Fibroblast of pulmonary artery (primary cell): Measurements from ENCODE around the gene SERPINB10.

ENCODE experiments used
- DNase-seq: peaks from one replicate; pipeline ENCODE4 v3.0.0-alpha.2; 2010; ENCODE audit warnings: low read depth
- H3K4me3 ChIP-seq: replicated peaks from 2 replicates; pipeline ENCODE4 v1.5.1; 2011; ENCODE audit warnings: low read depth, mild to moderate bottlenecking, control low read depth, low read length, moderate library complexity
- CTCF ChIP-seq: IDR thresholded peaks from 2 replicates; pipeline ENCODE4 v1.5.1; 2011; ENCODE audit warnings: mild to moderate bottlenecking, control low read depth, low read length, inconsistent platforms; ENCODE audit errors: missing control alignments

SERPINB10 gene

GRCh38 chr18:63907664-63908063 is at the start of gene SERPINB10:
TSS of gene SERPINB10 (plus strand) at chr18:63907958. CDS start at chr18:63915511, 7,553 bp downstream.
- no peak for DNase-seq

GRCh38 chr18:63858456-63858855 is 49.3 kb upstream of the SERPINB10 start:
- H3K4me3 ChIP-seq, result no peak overlapping the region
- DNase-seq, result no peak
- no peak for TF ChIP-seq CTCF

More at GRCh38 chr18:63907664-63908063, at the start of gene SERPINB10:
- no peak for TF ChIP-seq CTCF
- H3K4me3 ChIP-seq, result no peak within 1 kb of the TSS

- no peak overlapping the region for H3K4me3 ChIP-seq
- DNase-seq, result no peak
- no peak for TF ChIP-seq CTCF
Observed at GRCh38 chr18:63859781-63860475, 47.8 kb upstream of the SERPINB10 start.

GRCh38 chr18:63860531-63860930 is 47.2 kb upstream of the SERPINB10 start:
- no peak for DNase-seq
- no peak for TF ChIP-seq CTCF
- no peak overlapping the region for H3K4me3 ChIP-seq

- H3K4me3 ChIP-seq, result no peak overlapping the region
Observed at GRCh38 chr18:63867368-63868125, 40.2 kb upstream of the SERPINB10 start.

GRCh38 chr18:63868546-63868945 is 39.2 kb upstream of the SERPINB10 start:
- no peak for TF ChIP-seq CTCF
- no peak overlapping the region for H3K4me3 ChIP-seq
- no peak for DNase-seq

More at GRCh38 chr18:63867368-63868125, 40.2 kb upstream of the SERPINB10 start:
- no peak for DNase-seq
- no peak for TF ChIP-seq CTCF
